ENCODE results near the gene JARID2.

GRCh38 chr6:15244620-15245360 lies 1.1 kb upstream of the JARID2 start:
- no peak for TF ChIP-seq POLR2A (IDR thresholded peaks at IDR 0.05)
- TF ChIP-seq, protein P1, sequence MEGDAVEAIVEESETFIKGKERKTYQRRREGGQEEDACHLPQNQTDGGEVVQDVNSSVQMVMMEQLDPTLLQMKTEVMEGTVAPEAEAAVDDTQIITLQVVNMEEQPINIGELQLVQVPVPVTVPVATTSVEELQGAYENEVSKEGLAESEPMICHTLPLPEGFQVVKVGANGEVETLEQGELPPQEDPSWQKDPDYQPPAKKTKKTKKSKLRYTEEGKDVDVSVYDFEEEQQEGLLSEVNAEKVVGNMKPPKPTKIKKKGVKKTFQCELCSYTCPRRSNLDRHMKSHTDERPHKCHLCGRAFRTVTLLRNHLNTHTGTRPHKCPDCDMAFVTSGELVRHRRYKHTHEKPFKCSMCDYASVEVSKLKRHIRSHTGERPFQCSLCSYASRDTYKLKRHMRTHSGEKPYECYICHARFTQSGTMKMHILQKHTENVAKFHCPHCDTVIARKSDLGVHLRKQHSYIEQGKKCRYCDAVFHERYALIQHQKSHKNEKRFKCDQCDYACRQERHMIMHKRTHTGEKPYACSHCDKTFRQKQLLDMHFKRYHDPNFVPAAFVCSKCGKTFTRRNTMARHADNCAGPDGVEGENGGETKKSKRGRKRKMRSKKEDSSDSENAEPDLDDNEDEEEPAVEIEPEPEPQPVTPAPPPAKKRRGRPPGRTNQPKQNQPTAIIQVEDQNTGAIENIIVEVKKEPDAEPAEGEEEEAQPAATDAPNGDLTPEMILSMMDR (IDR thresholded peaks at IDR 0.05): no peak

All from testis (tissue), 2 donors.